PC-3 (cell line): ENCODE results near the gene KANK4. TPM values are rescaled to one million over a fixed set of nuclear protein-coding genes. Genes with fewer than 3 reads are reported as not detected.
A peak's percentile ranks its signal among the peaks of the same experiment; 100 is the strongest.

Experiments
- ATAC-seq: fragments of 200-7000 bp; cut with Tn5 transposase; 2 replicates; pipeline ENCODE4 v1.9.1; 2020; ENCODE audit warnings: mild to moderate bottlenecking, moderate library complexity
- BruUV-seq: library from RNA; stranded (reverse); fragments of 400-500 nt; replicated peaks from 2 replicates; lab custom pipeline; 2021; lab: Mats Ljungman, UMichigan
- CTCF ChIA-PET: fragments of 300-600 bp; sonication (Branson Sonifier 250); formaldehyde crosslinking; loops from one replicate; lab custom pipeline; 2022; ENCODE audit warnings: antibody characterized with exemption; lab: Charles Lee
- POLR2A ChIA-PET: fragments of 300-600 bp; sonication (Branson Sonifier 250); formaldehyde crosslinking; loops from one replicate; lab custom pipeline; 2022; ENCODE audit warnings: antibody characterized with exemption; ENCODE audit not compliant: unreplicated experiment; lab: Charles Lee
- DNase-seq: peaks from one replicate; pipeline ENCODE4 v3.0.0-alpha.2; 2015
- H2AFZ ChIP-seq: fragments of 300-600 bp; sonication (generic); 2 replicates; pipeline ENCODE4 v1.6.0; 2016; ENCODE audit warnings: antibody characterized with exemption, low read length
- H3F3A ChIP-seq: fragments of 300-600 bp; sonication (generic); one replicate; pipeline ENCODE4 v1.6.0; 2017; ENCODE audit warnings: antibody characterized with exemption, low read length, control low read depth, mild to moderate bottlenecking; ENCODE audit not compliant: unreplicated experiment
- H3K27ac ChIP-seq: fragments of 300-600 bp; sonication (generic); 2 replicates; pipeline ENCODE4 v1.5.1; 2016; ENCODE audit warnings: mild to moderate bottlenecking, low read length
- H3K27me3 ChIP-seq: fragments of 300-600 bp; sonication (generic); 2 replicates; pipeline ENCODE4 v1.6.1; 2016; ENCODE audit warnings: low read length, mixed read lengths
- H3K36me3 ChIP-seq: fragments of 300-600 bp; sonication (generic); 2 replicates; pipeline ENCODE4 v1.6.1; 2016; ENCODE audit warnings: low read depth, mixed run types, low read length, mixed read lengths
- H3K4me1 ChIP-seq: fragments of 300-600 bp; sonication (generic); 2 replicates; pipeline ENCODE4 v1.5.1; 2016; ENCODE audit warnings: low read length; ENCODE audit not compliant: insufficient read depth
- H3K4me2 ChIP-seq: fragments of 300-600 bp; sonication (generic); 2 replicates; pipeline ENCODE4 v1.6.0; 2016; ENCODE audit warnings: low read length
- H3K4me3 ChIP-seq: fragments of 300-600 bp; sonication (generic); 2 replicates; pipeline ENCODE4 v1.5.1; 2016; ENCODE audit warnings: mild to moderate bottlenecking, low read length, mixed read lengths
- H3K79me2 ChIP-seq: fragments of 300-600 bp; sonication (generic); 2 replicates; pipeline ENCODE4 v1.6.1; 2017; ENCODE audit warnings: low read length, mixed read lengths
- H3K9ac ChIP-seq: fragments of 300-600 bp; sonication (generic); 2 replicates; pipeline ENCODE4 v1.6.0; 2016; ENCODE audit warnings: mild to moderate bottlenecking, low read length
- H3K9me2 ChIP-seq: fragments of 300-600 bp; sonication (generic); replicated peaks from 2 replicates; pipeline ENCODE4 v1.6.1; 2016; ENCODE audit warnings: mixed run types, low read length, mixed read lengths
- H3K9me3 ChIP-seq: fragments of 300-600 bp; sonication (generic); 2 replicates; pipeline ENCODE4 v1.6.1; 2016; ENCODE audit warnings: low read length, mixed read lengths
- H4K20me1 ChIP-seq: fragments of 300-600 bp; sonication (generic); 2 replicates; pipeline ENCODE4 v1.6.1; 2016; ENCODE audit warnings: low read length, mixed read lengths
- CTCF ChIP-seq: fragments of 300-600 bp; sonication (generic); conservative IDR thresholded peaks from 2 replicates; pipeline ENCODE4 v1.5.1; 2017; ENCODE audit warnings: antibody characterized with exemption, low read depth, mild to moderate bottlenecking, low read length
- EZH2 ChIP-seq: fragments of 300-600 bp; sonication (generic); IDR thresholded peaks from one replicate; pipeline ENCODE4 v1.6.1; 2017; ENCODE audit warnings: antibody characterized with exemption, mild to moderate bottlenecking, low read length; ENCODE audit not compliant: unreplicated experiment
- EZH2phosphoT487 ChIP-seq: fragments of 300-600 bp; sonication (generic); IDR thresholded peaks from 2 replicates; pipeline ENCODE4 v1.6.1; 2018; ENCODE audit warnings: mild to moderate bottlenecking, antibody characterized with exemption, low read length, borderline replicate concordance
- intact Hi-C: fragments of 100-400 bp; cut with micrococcal nuclease; formaldehyde crosslinking; loops from 2 replicates; pipeline ENCODE4 v1.9.0; 2023
- total RNA-seq: library from RNA; depleted of rRNA; stranded (reverse); fragments of >200 nt; gene quantifications from 2 replicates; pipeline ENCODE4 v1.2.3, GENCODE V29; 2014

The KANK4 gene
- total RNA-seq, 1 experiment from 2014 or later = not detected

DNA sequence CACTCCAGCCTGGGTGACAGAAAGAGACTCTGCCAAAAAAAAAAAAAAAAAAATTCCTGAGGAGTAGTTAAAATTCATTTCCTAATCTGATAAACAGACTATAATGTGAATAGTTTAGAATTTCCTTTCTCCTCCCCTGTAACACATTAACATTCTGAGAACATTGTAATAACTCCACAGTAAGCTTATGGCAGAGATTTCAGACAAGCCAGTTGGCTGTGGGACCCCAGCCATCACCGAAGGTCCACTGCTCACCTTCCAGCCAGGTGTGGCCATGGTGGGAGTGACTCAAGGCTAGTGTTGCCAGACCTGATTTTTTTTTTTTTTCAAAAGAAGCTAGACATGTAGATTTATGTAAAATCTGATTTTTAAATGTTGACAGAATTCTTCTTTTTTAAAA lies 11.8 kb downstream of the KANK4 start:
- no peak for TF ChIP-seq EZH2phosphoT487
- no peak for TF ChIP-seq EZH2
- no peak for TF ChIP-seq CTCF
- H4K20me1 ChIP-seq = no peaks in the 10 kb centered on the region
- no peaks in the 10 kb centered on the region for H3K27me3 ChIP-seq
- H3K4me1 ChIP-seq = peaks cover 17% of the 10 kb centered on the region
- no peaks in the 10 kb centered on the region for H3K79me2 ChIP-seq
- H3K4me3 ChIP-seq = no peak overlapping the region
- intact Hi-C loops = no loop called here
- no peaks in the 10 kb centered on the region for H3K36me3 ChIP-seq
- no peak overlapping the region for H3K9ac ChIP-seq
- ATAC-seq = no peak
- CTCF ChIA-PET = no interaction called here
- no peak overlapping the region for H2AFZ ChIP-seq
- no peak overlapping the region for H3K4me2 ChIP-seq
- no peaks in the 10 kb centered on the region for H3K9me2 ChIP-seq
- no peak overlapping the region for H3K27ac ChIP-seq
- BruUV-seq = no TSS peak
- H3F3A ChIP-seq = no peaks in the 10 kb centered on the region
- peak; percentile 25 for DNase-seq
- POLR2A ChIA-PET = no interaction called here
- no peaks in the 10 kb centered on the region for H3K9me3 ChIP-seq

- Histone ChIP-seq H3K4me3 (no peak overlapping the region), H3K27ac (no peak overlapping the region), H3K4me1 (peaks cover 17% of the 10 kb centered on the region), H4K20me1 (no peaks in the 10 kb centered on the region), H3F3A (no peaks in the 10 kb centered on the region), H3K36me3 (no peaks in the 10 kb centered on the region), H3K27me3 (no peaks in the 10 kb centered on the region), H3K9me3 (no peaks in the 10 kb centered on the region), H3K4me2 (no peak overlapping the region), H3K79me2 (no peaks in the 10 kb centered on the region), H3K9me2 (no peaks in the 10 kb centered on the region), H2AFZ (no peak overlapping the region), H3K9ac (no peak overlapping the region)
- ATAC-seq = no peak
- TF ChIP-seq CTCF (no peak), EZH2 (no peak), EZH2phosphoT487 (no peak)
- DNase-seq = peak; percentile 18
- intact Hi-C loops = no loop called here
- no TSS peak for BruUV-seq
- CTCF ChIA-PET = no interaction called here
- POLR2A ChIA-PET = no interaction called here
Measured at GRCh38 chr1:62306065-62306464, 13.2 kb downstream of the KANK4 start.

DNA sequence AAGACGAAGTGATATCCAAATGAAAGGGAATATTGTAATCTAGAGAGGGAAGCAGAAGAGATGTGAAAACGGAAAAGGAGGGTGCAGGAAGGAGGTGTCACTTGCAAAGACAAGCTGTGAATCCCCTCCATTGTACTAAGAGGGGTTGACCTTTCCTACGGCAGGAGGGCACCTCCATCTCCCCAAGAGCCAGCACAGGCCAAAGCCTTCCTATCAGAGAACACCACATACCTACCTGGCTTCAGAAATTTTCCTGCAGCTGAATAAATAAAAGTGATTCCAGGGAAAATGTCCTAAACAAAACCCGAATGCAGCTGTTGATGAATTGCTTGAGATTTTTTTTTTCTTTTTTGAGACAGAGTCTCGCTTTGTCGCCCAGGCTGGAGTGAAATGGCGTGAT lies 14.3 kb downstream of the KANK4 start:
- Histone ChIP-seq H3K9ac (no peak overlapping the region), H3F3A (no peaks in the 10 kb centered on the region), H3K9me3 (no peaks in the 10 kb centered on the region), H3K4me3 (no peak overlapping the region), H3K27ac (no peak overlapping the region), H3K9me2 (no peaks in the 10 kb centered on the region), H2AFZ (no peak overlapping the region), H3K27me3 (no peaks in the 10 kb centered on the region), H4K20me1 (no peaks in the 10 kb centered on the region), H3K79me2 (no peaks in the 10 kb centered on the region), H3K36me3 (no peaks in the 10 kb centered on the region), H3K4me1 (peaks cover 20% of the 10 kb centered on the region), H3K4me2 (no peak overlapping the region)
- DNase-seq = no peak
- BruUV-seq = no TSS peak
- TF ChIP-seq CTCF = no peak
- TF ChIP-seq EZH2 = no peak
- TF ChIP-seq EZH2phosphoT487 = no peak
- ATAC-seq = no peak
- ChIA-PET CTCF (no interaction called here), POLR2A (no interaction called here)
- intact Hi-C loops = no loop called here
